CD4-positive, alpha-beta T cell treated with Interleukin-15 for 4 hours (primary cell): ENCODE results near the gene GALK2.
"Not testable (repeated sequence)": the region's sequence is repeated elsewhere in the genome, so short reads cannot be mapped to it uniquely, and the experiment has no call there.

Experiments used
- DNase-seq: peaks from one replicate; pipeline ENCODE4 v3.0.0-alpha.2; 2020; ENCODE audit warnings: low spot score

Gene GALK2

GRCh38 chr15:49343546-49343945 lies 173.5 kb downstream of the GALK2 start:
- no peak for DNase-seq

GRCh38 chr15:49354439-49354838 lies 184.4 kb downstream of the GALK2 start:
- DNase-seq = not testable (repeated sequence)

- DNase-seq = no peak
These were observed 191.3 kb downstream of the GALK2 start for GRCh38 chr15:49361370-49361769.

GRCh38 chr15:49366496-49366895 lies 196.4 kb downstream of the GALK2 start:
- no peak for DNase-seq

GRCh38 chr15:49370782-49371181 lies 200.7 kb downstream of the GALK2 start:
- no peak for DNase-seq

- DNase-seq = no peak
These were observed 202.3 kb downstream of the GALK2 start for GRCh38 chr15:49372366-49372765.

- no peak for DNase-seq
These were observed 209.9 kb downstream of the GALK2 start for GRCh38 chr15:49379996-49380395.

GRCh38 chr15:49380912-49381311 lies 210.9 kb downstream of the GALK2 start:
- DNase-seq = no peak
